GM21786 (cell line): ENCODE data around the gene C1orf167.

Experiments used
- ATAC-seq: cut with Tn5 transposase; IDR thresholded peaks from one replicate; pipeline ENCODE4 v1.9.1; 2021; ENCODE audit not compliant: unreplicated experiment

The C1orf167 gene

DNA sequence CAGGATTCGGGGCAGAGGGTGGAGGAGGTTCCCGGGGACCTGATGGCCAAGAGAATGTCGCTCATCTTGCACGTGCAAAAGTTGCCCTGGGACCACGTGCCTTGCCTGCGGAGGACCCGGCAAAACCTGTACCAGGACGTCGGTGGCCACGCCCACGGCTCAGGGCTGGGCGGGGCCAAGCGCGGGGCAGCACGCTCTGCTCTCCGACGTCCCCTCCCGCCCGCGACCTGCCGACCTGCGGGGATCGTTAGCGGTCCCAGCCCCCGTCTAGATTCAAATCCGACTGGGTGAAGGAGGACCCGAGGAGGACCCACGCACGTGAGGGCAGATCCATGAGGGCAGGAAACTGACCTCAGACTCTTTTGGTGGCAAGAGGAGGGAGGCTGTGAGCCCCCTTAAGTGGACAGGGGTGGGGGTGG, at the start of gene C1orf167:
Gene C1orf167 (plus strand): TSS at position 206 of the 419 bp plus-strand sequence. CDS start 2,208 bp downstream, outside the sequence.
- no peak for ATAC-seq

- no peak for ATAC-seq
These were observed 49.7 kb upstream of the C1orf167 start for GRCh38 chr1:11712285-11712684.

GRCh38 chr1:11713095-11713494, 48.9 kb upstream of the C1orf167 start:
- ATAC-seq: no peak

DNA sequence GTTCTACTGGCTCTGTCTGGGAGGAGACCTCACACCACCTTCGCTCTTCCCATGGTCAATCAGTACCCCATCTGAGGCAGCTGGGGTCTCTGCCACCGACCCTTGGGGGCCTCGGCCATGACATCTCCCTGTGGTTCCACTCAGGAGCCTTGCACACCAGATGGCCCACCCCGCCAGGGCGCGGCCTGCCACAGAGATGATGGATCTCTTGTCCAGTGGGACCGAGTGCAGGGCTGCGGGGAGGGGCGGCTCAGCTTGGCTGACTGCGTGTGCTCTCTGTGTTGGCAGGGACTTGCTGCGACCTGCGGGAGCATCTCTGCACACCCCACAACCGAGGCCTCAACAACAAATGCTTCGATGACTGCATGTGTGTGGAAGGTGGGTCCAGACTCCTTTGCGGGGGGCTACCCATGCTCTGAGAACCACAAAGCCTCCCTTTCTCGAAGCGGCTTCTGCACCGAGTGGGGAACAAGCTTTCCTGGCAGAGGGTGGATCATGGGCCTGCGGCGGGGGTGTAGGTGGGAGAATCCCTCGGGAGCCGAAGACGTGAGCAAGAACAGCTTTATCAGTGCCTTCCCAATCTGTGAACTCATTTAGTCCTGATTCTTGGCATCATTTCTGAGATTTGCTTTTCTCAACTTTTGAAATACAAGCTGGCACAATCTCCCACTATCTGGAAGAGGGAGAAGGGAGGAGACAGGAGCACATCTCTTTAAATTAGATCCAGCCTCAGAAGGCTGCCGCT, 47.0 kb upstream of the C1orf167 start:
- no peak for ATAC-seq

DNA sequence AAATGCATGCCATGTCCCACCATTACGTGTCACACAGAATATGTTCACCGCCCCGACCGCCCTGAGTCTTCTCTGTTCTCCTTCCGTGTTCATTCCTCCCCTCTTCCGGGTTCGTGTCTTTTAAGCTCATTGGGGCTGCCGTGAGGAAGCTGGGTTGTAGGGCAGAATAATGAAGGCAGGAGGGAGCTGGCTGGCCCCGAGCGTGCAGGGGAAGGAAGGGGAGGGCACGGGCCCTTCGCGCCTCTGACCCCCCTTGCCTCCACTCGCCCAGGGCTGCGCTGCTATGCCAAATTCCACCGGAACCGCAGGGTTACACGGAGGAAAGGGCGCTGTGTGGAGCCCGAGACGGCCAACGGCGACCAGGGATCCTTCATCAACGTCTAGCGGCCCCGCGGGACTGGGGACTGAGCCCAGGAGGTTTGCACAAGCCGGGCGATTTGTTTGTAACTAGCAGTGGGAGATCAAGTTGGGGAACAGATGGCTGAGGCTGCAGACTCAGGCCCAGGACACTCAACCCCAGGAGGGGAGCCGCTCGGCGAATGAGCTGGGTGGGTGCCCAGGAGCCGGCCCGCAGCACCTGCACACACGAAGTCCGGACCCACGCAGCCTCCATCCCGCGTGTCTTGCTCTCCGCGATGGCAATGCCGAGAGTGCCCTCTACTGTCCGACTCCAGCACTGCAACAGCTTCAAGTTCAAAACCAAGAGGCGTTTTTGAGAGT, 42.5 kb upstream of the C1orf167 start:
- ATAC-seq: no peak

- ATAC-seq: no peak
These were observed 42.0 kb upstream of the C1orf167 start for GRCh38 chr1:11720033-11720376.

DNA sequence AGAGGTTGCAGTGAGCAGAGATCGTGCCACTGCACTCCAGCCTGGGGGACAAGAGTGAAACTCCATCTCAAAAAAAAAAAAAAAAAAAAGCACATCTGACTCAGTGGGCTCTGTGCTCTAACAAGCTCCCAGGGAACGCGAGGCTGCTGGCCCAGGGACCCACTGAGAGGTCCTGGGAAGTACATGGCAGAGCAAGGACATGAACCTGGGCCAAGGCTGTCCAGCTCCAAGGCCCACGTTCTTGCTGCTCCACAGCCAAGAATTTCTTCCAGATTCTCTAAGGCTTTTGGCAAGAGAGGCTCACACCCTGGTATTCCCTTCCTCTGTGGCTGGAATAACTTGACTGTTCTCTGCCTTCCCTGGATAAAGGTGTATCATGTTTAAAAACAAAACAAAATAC, 41.5 kb upstream of the C1orf167 start:
- no peak for ATAC-seq

DNA sequence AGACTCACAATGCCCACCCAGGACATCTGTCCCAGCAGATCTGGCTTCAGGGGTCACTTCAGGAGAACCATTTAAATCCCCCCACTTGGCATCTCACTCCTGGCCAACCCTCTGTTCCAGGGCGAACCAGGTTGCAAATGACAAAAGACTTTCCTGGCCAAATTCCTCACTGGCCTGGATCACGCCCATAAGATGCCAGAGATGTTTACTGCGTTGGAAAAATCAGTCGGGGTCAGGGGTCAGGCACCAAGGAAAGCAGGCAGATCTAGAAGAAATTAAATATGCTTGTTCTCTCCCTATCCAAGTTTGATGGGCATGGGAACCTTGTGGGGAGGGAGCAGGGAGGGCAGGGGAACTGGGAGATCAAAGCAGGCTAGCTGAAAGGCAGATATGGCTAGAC, 40.7 kb upstream of the C1orf167 start:
- no peak for ATAC-seq

- no peak for ATAC-seq
These were observed 39.5 kb upstream of the C1orf167 start for GRCh38 chr1:11722538-11722937.

GRCh38 chr1:11725616-11726015, 36.4 kb upstream of the C1orf167 start:
- ATAC-seq: no peak

DNA sequence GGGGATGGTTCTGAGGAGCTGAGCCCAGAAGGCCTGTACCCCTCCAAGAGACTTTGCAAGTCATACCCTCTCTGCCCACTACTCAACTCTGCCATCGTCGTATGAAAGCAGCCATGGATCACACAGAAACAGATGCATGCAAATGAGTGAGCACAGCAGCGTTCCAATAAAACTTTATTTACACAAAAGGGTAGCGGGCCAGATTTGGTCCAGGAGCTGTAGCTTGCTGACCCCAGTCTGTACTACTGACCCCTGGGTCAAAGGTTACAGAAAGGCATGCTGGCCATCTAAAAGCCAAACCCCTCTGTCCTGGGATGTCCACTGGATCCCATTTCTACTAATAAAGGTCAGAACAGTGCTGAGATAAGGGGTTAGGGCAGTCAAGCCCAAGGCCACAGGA, 34.9 kb upstream of the C1orf167 start:
- no peak for ATAC-seq

- ATAC-seq: no peak
These were observed 33.7 kb upstream of the C1orf167 start for GRCh38 chr1:11728126-11728806.

DNA sequence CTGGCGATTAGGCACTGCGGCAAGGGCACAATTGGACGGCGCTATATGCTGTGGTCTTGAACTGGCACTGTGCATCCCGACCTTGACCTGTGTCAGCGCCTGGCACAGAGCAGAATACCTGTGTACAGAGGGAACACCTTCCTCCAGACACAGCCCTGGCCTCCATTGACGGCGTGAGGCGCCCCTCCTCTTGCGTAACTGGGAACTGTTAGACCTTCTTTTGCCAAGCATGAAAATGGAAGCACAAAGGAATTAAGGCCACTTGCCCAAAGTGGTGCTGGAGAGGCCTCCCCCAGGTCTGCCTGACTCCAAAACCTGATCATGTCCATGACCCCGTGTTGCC, 32.9 kb upstream of the C1orf167 start:
- no peak for ATAC-seq

DNA sequence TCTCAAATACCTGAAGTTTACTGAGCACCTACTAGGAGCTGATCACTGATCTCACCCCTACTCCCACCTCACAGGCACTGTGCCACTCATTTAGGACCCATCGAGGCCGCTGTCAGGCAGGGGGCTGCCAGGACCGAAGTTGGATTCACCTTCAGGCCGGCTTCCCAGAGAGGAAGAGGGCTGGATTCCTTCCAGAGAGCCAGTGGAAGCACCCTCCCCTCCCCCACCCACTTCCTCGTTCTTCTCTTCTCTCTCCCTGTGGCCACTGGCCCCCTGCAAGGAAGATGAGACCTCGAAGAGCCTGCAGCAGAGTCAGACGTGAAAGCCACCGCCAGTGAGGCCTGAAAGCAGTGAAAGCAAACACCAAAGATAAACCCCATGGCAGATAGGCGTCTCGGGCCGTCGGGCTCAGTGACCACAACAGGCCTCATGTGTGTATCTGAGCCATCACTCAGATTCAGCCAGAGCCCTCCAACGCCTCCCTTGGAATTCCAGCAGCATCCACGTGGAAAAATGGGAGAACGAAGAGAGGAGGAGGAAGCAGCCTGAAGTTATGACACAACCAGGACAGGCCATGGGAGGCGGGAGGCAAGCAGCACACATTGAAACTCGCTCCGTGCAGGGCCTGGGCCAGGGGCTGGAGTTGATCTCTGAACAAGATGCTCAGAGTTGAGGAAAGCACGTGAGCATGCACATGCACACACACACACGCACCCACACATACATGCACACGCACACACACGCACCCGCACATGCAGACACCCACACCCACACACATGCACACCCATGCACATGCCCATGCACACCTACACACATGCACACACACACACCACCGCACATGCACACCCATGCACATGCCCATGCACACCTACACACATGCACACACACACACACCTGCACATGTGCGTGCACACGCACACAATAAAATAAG, 32.2 kb upstream of the C1orf167 start:
- no peak for ATAC-seq

DNA sequence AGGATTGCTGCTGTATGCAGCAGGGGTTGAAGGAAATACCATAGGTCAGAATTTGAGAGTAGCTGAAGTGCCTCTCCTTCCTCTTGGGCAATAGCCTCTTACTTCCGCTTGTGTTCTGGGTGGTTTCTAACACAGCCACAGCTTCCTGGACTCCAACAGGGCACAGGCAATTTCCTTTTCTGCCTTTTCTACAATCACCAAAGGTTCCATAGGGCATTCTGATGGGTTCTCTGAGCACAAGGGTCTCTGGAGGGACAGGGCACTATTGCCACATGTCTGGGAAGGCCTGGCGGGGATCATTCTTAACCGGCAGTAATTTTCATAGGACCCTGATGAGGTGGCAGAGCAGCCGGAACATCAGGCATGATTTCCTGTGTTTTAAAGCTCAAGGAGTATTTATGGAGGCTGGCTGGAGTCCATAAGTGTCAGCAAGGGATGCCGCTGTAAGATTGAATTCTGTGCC, 31.5 kb upstream of the C1orf167 start:
- no peak for ATAC-seq

- ATAC-seq: no peak
These were observed 30.2 kb upstream of the C1orf167 start for GRCh38 chr1:11731691-11732283.

GRCh38 chr1:11733306-11733705, 28.7 kb upstream of the C1orf167 start:
- ATAC-seq: no peak

DNA sequence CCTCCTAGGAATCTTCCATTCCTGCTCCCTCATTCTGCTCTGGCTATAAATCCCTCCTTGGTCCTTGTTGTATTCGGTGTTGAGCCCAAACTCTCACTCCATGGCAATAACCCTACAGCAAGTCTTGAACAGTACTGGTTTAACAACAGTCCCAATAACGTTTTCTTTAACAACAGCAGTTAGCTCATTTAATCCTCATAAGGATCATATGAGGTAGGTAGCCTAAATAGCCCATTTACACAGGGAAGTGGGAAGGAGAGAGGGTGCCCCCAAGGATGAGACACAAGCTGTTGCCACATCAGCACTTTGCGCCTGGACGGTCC, 26.5 kb upstream of the C1orf167 start:
- no peak for ATAC-seq

- peak; percentile 72 for ATAC-seq
These were observed 25.9 kb upstream of the C1orf167 start, which contains the start of gene AGTRAP for GRCh38 chr1:11735854-11736745. AGTRAP (plus strand) TSS chr1:11736136; CDS start chr1:11736209, 73 bp downstream.
